Ovary (tissue), 9 donors: Measurements from ENCODE around the gene ZNF432. TPM values are rescaled to one million over a fixed set of nuclear protein-coding genes. Genes with fewer than 3 reads are reported as not detected.
"Not testable (repeated sequence)": the region's sequence is repeated elsewhere in the genome, so short reads cannot be mapped to it uniquely, and the experiment has no call there.

Experiments used
- DNase-seq, 5 donors: peaks; one replicate each; pipeline ENCODE4 v3.0.0-alpha.2; 2019 to 2020
- H3K27ac ChIP-seq, 2 donors: fragments of 200-600 bp; one replicate each; pipeline versions ENCODE4 v1.5.1 to v1.8.0; 2019 to 2022
- H3K27me3 ChIP-seq: fragments of 200-600 bp; one replicate; pipeline ENCODE4 v1.8.0; 2022
- H3K36me3 ChIP-seq: fragments of 200-600 bp; sonication (generic); one replicate; pipeline ENCODE4 v1.5.1; 2019
- H3K4me1 ChIP-seq: one replicate; pipeline ENCODE4 v1.8.1; 2013; ENCODE audit warnings: mild to moderate bottlenecking, moderate library complexity; ENCODE audit not compliant: insufficient read depth
- H3K4me3 ChIP-seq: fragments of 200-600 bp; sonication (generic); one replicate; pipeline ENCODE4 v1.5.1; 2017
- H3K9me3 ChIP-seq, 2 donors: fragments of 200-600 bp in 1 of 2; sonication (generic) in 1 of 2; one replicate each; pipeline versions ENCODE4 v1.5.1 to v1.8.1; 2013 to 2019; ENCODE audit warnings: mild to moderate bottlenecking in 1 of 2, moderate library complexity in 1 of 2
- EP300 ChIP-seq: sonication (generic); formaldehyde crosslinking; IDR thresholded peaks from one replicate; pipeline ENCODE4 v1.6.1; 2017; ENCODE audit warnings: antibody characterized with exemption
- POLR2A ChIP-seq: fragments of 450-650 bp; IDR thresholded peaks from one replicate; pipeline ENCODE4 v1.6.1; 2017; ENCODE audit warnings: antibody characterized with exemption, mild to moderate bottlenecking, moderate library complexity
- WGBS, 3 donors: extraction: QIAGEN DNeasy Blood & Tissue Kit in 1 of 3; methylation state at CpG; one replicate each; pipeline versions ENCODE4 v1.1.5 to v1.1.7; 2013 to 2017; 5-methylcytosine and 5-hydroxymethylcytosine counted together
- intact Hi-C, 4 donors: fragments of 100-400 bp; cut with DNase I; formaldehyde crosslinking; loops; one replicate each; pipeline versions ENCODE4 v1.11.0 to v1.15.1; 2022 to 2023
- polyA plus RNA-seq, 2 donors: library from polyadenylated mRNA; stranded (reverse); fragments of 200-250 nt in 1 of 2; fragments of 350-450 nt in 1 of 2; fragmentation: Illumina TruSeq in 1 of 2; extraction: RNeasy Lipid Tissue Mini Kit (QIAGEN cat#74804) in 1 of 2; gene quantifications; one replicate each; pipeline ENCODE4 v1.2.3, GENCODE V29; 2013 to 2014
- total RNA-seq, 7 donors: library from RNA; depleted of rRNA in 2 of 7; stranded (reverse); fragments of >200 nt in 2 of 7; fragmentation: NEBNext Ultra II Directional in 3 of 7; extraction: Animal tissue kit (Norgen Biotek cat#: 25700) in 3 of 7; gene quantifications; one replicate each; pipeline versions ENCODE4 v1.1.0 to v1.2.4, GENCODE V29; 2016 to 2023
- TF ChIP-seq, protein P1 (sequence below), 3 donors: fragments of 450-650 bp in 2 of 3; fragments of 200-600 bp in 1 of 3; IDR thresholded peaks; one replicate each; pipeline versions ENCODE4 v1.5.1 to v1.8.0; 2016 to 2022; ENCODE audit warnings: antibody characterized with exemption in 3 of 3, mild to moderate bottlenecking in 1 of 3
- donor health status: DM: no; HTN: no; CAD: no; lungs with moderate emphysema.
- donor health status: DM: no; HTN: no; CAD: no.
- donor health status: Bipolar disorder and iron deficiency.
- donor health status: DM: yes; HTN: yes; CAD: no.
- donor health status: DM: no; HTN: no; CAD: no.
- donor health status: DM: yes; HTN: yes; CAD: no.

ZNF432 gene
- total and polyA plus RNA-seq, 9 donors, result 9.3 to 18.4 (median 14.5) TPM

DNA sequence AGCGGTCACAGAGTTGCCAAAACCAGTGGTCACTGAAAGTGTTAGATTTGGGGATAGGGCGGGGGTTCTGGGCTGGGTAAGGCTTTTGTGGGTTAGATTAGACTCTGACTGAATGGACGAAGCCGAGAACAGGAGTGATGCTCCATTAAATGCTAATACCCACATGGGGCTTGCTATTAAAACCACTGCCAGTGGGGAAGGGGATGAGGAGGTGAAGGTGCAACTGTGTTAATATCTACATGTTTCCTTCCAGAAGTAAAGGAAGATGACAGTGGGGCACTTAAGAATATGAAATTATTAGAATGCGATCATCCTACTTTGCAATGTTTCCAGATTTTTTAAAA, 19.9 kb downstream of the ZNF432 start:
- intact Hi-C loops, result no loop called here
- peaks cover 3 to 37% of the 10 kb centered on the region in 2 donors for H3K9me3 ChIP-seq
- peaks cover 4% of the 10 kb centered on the region for H3K4me1 ChIP-seq
- TF ChIP-seq, protein P1, sequence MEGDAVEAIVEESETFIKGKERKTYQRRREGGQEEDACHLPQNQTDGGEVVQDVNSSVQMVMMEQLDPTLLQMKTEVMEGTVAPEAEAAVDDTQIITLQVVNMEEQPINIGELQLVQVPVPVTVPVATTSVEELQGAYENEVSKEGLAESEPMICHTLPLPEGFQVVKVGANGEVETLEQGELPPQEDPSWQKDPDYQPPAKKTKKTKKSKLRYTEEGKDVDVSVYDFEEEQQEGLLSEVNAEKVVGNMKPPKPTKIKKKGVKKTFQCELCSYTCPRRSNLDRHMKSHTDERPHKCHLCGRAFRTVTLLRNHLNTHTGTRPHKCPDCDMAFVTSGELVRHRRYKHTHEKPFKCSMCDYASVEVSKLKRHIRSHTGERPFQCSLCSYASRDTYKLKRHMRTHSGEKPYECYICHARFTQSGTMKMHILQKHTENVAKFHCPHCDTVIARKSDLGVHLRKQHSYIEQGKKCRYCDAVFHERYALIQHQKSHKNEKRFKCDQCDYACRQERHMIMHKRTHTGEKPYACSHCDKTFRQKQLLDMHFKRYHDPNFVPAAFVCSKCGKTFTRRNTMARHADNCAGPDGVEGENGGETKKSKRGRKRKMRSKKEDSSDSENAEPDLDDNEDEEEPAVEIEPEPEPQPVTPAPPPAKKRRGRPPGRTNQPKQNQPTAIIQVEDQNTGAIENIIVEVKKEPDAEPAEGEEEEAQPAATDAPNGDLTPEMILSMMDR (IDR thresholded peaks at IDR 0.05), result no peak
- TF ChIP-seq EP300 (no peak), POLR2A (no peak)
- H3K27me3 ChIP-seq, result no peaks in the 10 kb centered on the region
- no peak for DNase-seq
- H3K36me3 ChIP-seq, result peaks cover 3% of the 10 kb centered on the region
- H3K27ac ChIP-seq, result peak overlapping the region; percentile 45 to 83
- H3K4me3 ChIP-seq, result peak overlapping the region; percentile 73
- WGBS, 3 donors, result 16 to 18% (median 17%) methylated on average over 5 of the region's 5 CpGs

DNA sequence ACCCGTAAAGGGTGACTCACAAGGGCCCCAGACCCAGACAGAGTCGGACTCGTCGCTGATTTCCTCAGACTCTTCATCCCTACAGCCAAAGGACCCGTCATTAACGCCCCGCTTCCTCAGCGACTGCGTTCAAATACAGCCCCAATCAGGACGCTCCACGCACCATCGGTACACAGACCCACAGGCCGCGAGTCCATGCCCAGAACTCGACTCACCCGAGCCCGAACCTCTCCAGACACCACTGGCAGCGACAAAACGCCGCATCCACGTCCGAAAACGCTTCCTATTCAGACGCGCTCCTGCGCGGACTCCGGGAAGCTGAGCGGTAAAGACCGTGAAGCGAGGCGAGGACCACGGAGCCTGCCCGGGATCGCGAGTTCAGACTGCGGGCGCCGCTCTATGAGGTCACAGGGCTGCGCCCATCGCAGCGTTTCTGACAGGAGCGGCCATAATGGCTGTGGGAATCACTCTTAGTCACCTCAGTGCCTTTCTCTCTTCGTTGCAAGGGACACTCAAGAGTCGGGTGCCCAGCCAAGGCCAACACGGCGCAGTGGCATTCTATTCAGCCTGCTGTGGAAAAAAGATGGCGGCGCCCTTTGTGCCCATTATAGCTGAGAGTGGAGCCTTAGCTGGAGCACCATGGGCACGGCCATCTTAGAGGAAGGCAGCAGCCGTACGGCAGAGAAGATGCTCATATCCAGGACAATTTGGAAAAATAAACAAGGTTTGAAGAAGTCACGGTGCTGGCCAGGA, 20.4 kb downstream of the ZNF432 start, which contains the start of gene ZNF614:
Gene ZNF614 (minus strand): TSS at position 353 of the 753 bp plus-strand sequence. CDS start 2,634 bp downstream, outside the sequence.
- H3K4me1 ChIP-seq, result peaks cover 4% of the 10 kb centered on the region
- peaks cover 3 to 37% of the 10 kb centered on the region in 2 donors for H3K9me3 ChIP-seq
- TF ChIP-seq, protein P1 (IDR thresholded peaks at IDR 0.05), result peak in 1 of 3 donors; percentile 9
- TF ChIP-seq POLR2A, result peak; percentile 35
- no peak for TF ChIP-seq EP300
- peak within 1 kb of the TSS; percentile 73 for H3K4me3 ChIP-seq
- WGBS, 3 donors, result 0 to 1% (median 0%) methylated on average over 51 to 53 of the region's 53 CpGs
- DNase-seq, result peak; percentile 79 to 92 (median 84)
- peaks cover 3% of the 10 kb centered on the region for H3K36me3 ChIP-seq
- peak within 1 kb of the TSS; percentile 45 to 83 for H3K27ac ChIP-seq
- no peaks in the 10 kb centered on the region for H3K27me3 ChIP-seq
- intact Hi-C loops, result no loop called here

DNA sequence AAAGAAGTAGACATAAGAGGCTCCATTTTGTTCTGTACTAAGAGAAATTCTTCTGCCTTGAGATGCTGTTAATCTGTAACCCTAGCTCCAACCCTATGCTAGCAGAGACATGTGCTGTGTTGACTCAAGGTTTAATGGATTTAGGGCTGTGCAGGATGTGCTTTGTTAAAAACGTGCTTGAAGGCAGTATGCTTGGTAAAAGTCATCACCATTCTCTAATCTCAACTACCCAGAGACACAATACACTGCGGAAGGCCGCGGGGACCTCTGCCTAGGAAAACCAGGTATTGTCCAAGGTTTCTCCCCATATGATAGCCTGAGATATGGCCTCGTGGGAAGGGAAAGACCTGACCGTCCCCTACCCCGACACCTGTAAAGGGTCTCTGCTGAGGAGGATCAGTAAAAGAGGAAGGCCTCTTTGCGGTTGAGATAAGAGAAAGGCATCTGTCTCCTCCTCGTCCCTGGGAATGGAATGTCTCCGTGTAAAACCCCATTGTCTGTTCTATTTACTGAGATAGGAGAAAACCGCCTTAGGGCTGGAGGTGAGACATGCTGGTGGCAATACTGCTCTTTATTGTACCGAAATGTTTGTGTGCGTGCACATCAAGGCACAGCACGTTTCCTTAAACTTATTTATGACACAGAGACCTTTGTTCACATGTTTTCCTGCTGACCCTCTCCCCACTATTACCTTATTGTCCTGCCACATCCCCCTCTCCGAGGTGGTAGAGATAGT, 22.2 kb downstream of the ZNF432 start:
- H3K27me3 ChIP-seq, H3K4me1 ChIP-seq, intact Hi-C loops, H3K27ac ChIP-seq, H3K4me3 ChIP-seq, DNase-seq, H3K36me3 ChIP-seq: not testable (repeated sequence)
- H3K9me3 ChIP-seq, result peaks cover 0 to 35% of the 10 kb centered on the region in 2 donors
- WGBS, 3 donors, result 88 to 91% (median 88%) methylated on average over 15 of the region's 15 CpGs

DNA sequence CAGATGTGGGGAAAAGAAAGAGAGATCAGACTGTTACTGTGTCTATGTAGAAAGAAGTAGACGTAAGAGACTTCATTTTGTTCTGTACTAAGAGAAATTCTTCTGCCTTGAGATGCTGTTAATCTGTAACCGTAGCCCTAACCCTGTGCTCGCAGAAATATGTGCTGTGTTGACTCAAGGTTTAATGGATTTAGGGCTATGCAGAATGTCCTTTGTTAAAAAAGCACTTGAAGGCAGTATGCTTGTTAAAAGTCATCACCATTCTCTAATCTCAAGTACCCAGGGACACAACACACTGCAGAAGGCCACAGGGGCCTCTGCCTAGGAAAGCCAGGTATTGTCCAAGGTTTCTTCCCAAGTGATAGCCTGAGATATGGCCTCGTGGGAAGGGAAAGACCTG, 24.2 kb downstream of the ZNF432 start:
- H3K9me3 ChIP-seq, result peaks cover 0 to 54% of the 10 kb centered on the region in 2 donors
- H3K4me3 ChIP-seq, DNase-seq, H3K36me3 ChIP-seq, intact Hi-C loops, H3K27me3 ChIP-seq, H3K4me1 ChIP-seq, H3K27ac ChIP-seq: not testable (repeated sequence)
- WGBS, 3 donors, result 98 to 99% (median 99%) methylated on average over 4 of the region's 4 CpGs

DNA sequence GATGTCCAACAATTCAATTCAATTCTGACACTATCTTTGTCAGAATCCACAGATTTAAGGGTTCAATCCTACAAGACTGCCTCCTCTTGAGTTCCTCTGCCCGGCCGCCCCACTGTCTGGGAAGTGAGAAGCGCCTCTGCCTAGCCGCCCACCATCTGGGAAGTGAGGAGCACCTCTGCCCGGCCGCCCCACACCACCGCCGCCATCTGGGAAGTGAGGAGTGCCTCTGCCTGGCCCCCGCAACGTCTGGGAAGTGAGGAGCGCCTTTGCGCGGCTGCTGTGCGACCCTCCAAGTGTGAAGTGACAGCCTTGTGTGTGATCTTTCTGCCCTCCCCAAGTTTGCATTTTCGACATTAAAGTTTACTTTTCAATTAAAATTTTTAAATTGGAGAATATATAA, 26.4 kb downstream of the ZNF432 start:
- DNase-seq, result no peak
- WGBS, 3 donors, result 98 to 99% (median 98%) methylated on average over 15 of the region's 15 CpGs
- Histone ChIP-seq H3K36me3 (peaks cover 3% of the 10 kb centered on the region), H3K9me3 (peaks cover 0 to 71% of the 10 kb centered on the region in 2 donors), H3K4me1 (peaks cover 1% of the 10 kb centered on the region), H3K27ac (no peak overlapping the region), H3K27me3 (no peaks in the 10 kb centered on the region), H3K4me3 (no peak overlapping the region)
- no peak for TF ChIP-seq EP300
- TF ChIP-seq, protein P1 (IDR thresholded peaks at IDR 0.05), result no peak
- intact Hi-C loops, result no loop called here
